ENCODE measurements around the gene S100P. TPM values are rescaled to one million over a fixed set of nuclear protein-coding genes. Genes with fewer than 3 reads are reported as not detected.

Gene S100P
- total RNA-seq, 1 donor from 2014 or later: not detected

GRCh38 chr4:6732441-6733357 is 39.0 kb downstream of the S100P start:
- intact Hi-C loops (cut with DNase I): no loop called here
- ATAC-seq (peak; percentile 95), DNase-seq (ENCODE audit: missing footprints) (peak; percentile 85)

- ATAC-seq (no peak), DNase-seq (ENCODE audit: missing footprints) (no peak)
- intact Hi-C loops (cut with DNase I): no loop called here
Observed at GRCh38 chr4:6733358-6734164, 39.9 kb downstream of the S100P start.

- intact Hi-C loops (cut with DNase I): no loop called here
- no peak for ATAC-seq
- DNase-seq (ENCODE audit: missing footprints): no peak
Observed at GRCh38 chr4:6734165-6734786, 40.6 kb downstream of the S100P start.

GRCh38 chr4:6739920-6740319 is 46.2 kb downstream of the S100P start:
- intact Hi-C loops (cut with DNase I): no loop called here
- ATAC-seq (no peak), DNase-seq (ENCODE audit: missing footprints) (no peak)

GRCh38 chr4:6740347-6740746 is 46.7 kb downstream of the S100P start:
- intact Hi-C loops (cut with DNase I): no loop called here
- ATAC-seq: no peak
- no peak for DNase-seq (ENCODE audit: missing footprints)

GRCh38 chr4:6742507-6742906 is 48.8 kb downstream of the S100P start:
- DNase-seq (ENCODE audit: missing footprints): no peak
- ATAC-seq: no peak
- intact Hi-C loops (cut with DNase I): no loop called here

- ATAC-seq (no peak), DNase-seq (ENCODE audit: missing footprints) (no peak)
- intact Hi-C loops (cut with DNase I): no loop called here
Observed at GRCh38 chr4:6742989-6743388, 49.3 kb downstream of the S100P start.

Other genes with a start within 250 kb of the S100P start
- 12.3 TPM for gene PPP2R2C, start 221.3 kb upstream of the S100P start, total RNA-seq
- gene MAN2B2, start 118.7 kb upstream of the S100P start, total RNA-seq: 17.8 TPM
- 234 TPM for gene MRFAP1, start 53.2 kb upstream of the S100P start, total RNA-seq
- gene MRFAP1L1, start 16.0 kb downstream of the S100P start, total RNA-seq: 41.7 TPM
- 6.0 TPM for gene BLOC1S4, start 22.3 kb downstream of the S100P start, total RNA-seq
- 72.1 TPM for gene KIAA0232, start 88.8 kb downstream of the S100P start, total RNA-seq
- 36.1 TPM for gene TBC1D14, start 215.9 kb downstream of the S100P start, total RNA-seq

Data from Right ventricle myocardium inferior (tissue), 1 donor.